H9 (cell line): ENCODE results near the gene VWC2. TPM values are rescaled to one million over a fixed set of nuclear protein-coding genes. Genes with fewer than 3 reads are reported as not detected.

ENCODE experiments used
- DNase-seq: peaks from one replicate; pipeline ENCODE4 v3.0.0-alpha.2; 2017
- H2AFZ ChIP-seq: one replicate; pipeline ENCODE4 v1.6.1; 2013; ENCODE audit warnings: mild to moderate bottlenecking, low read length, control low read depth, moderate library complexity
- H2AK5ac ChIP-seq: 2 replicates; pipeline ENCODE4 v1.6.1; 2013; ENCODE audit warnings: low read length, control low read depth, mixed read lengths; ENCODE audit not compliant: insufficient read length
- H2BK120ac ChIP-seq: one replicate; pipeline ENCODE4 v1.6.1; 2013; ENCODE audit warnings: low read depth, mild to moderate bottlenecking, low read length, control low read depth, inconsistent platforms; ENCODE audit not compliant: poor library complexity, severe bottlenecking
- H2BK12ac ChIP-seq: 2 replicates; pipeline ENCODE4 v1.6.1; 2013; ENCODE audit warnings: low read length, control low read depth, mixed read lengths, low read depth; ENCODE audit not compliant: insufficient read length
- H2BK15ac ChIP-seq: 2 replicates; pipeline ENCODE4 v1.6.1; 2013; ENCODE audit warnings: low read depth, low read length, control low read depth
- H2BK20ac ChIP-seq: one replicate; pipeline ENCODE4 v1.6.1; 2013; ENCODE audit warnings: low read depth, mild to moderate bottlenecking, low read length, control low read depth, inconsistent platforms; ENCODE audit not compliant: poor library complexity, severe bottlenecking
- H2BK5ac ChIP-seq: 2 replicates; pipeline ENCODE4 v1.6.1; 2013; ENCODE audit warnings: low read length, control low read depth, mixed read lengths; ENCODE audit not compliant: insufficient read length
- H3K14ac ChIP-seq: 2 replicates; pipeline ENCODE4 v1.6.1; 2013; ENCODE audit warnings: low read length, control low read depth; ENCODE audit not compliant: insufficient read depth
- H3K18ac ChIP-seq: 2 replicates; pipeline ENCODE4 v1.6.1; 2013; ENCODE audit warnings: low read depth, mild to moderate bottlenecking, mixed read lengths, low read length, control low read depth; ENCODE audit not compliant: insufficient read length
- H3K23ac ChIP-seq: 2 replicates; pipeline ENCODE4 v1.6.1; 2013; ENCODE audit warnings: low read length, control low read depth, mixed read lengths, low read depth; ENCODE audit not compliant: insufficient read length
- H3K23me2 ChIP-seq: 2 replicates; pipeline ENCODE4 v1.6.1; 2013; ENCODE audit warnings: low read depth, mild to moderate bottlenecking, mixed read lengths, low read length, control low read depth; ENCODE audit not compliant: insufficient read length, poor library complexity, severe bottlenecking
- H3K27ac ChIP-seq: 2 replicates; pipeline ENCODE4 v1.5.1; 2013; ENCODE audit warnings: low read length, control low read depth, mixed read lengths, low read depth; ENCODE audit not compliant: insufficient read length
- H3K27me3 ChIP-seq: 2 replicates; pipeline ENCODE4 v1.6.1; 2013; ENCODE audit warnings: low read length, control low read depth, inconsistent platforms; ENCODE audit not compliant: insufficient read depth
- H3K4ac ChIP-seq: 2 replicates; pipeline ENCODE4 v1.6.1; 2013; ENCODE audit warnings: low read depth, mild to moderate bottlenecking, control low read depth, inconsistent platforms, low read length, moderate library complexity
- H3K4me1 ChIP-seq: 2 replicates; pipeline ENCODE4 v1.6.1; 2013; ENCODE audit warnings: low read length, control low read depth, inconsistent platforms; ENCODE audit not compliant: insufficient read depth
- H3K4me2 ChIP-seq: 2 replicates; pipeline ENCODE4 v1.6.1; 2013; ENCODE audit warnings: low read length, control low read depth, mixed read lengths; ENCODE audit not compliant: insufficient read length, insufficient read depth
- H3K56ac ChIP-seq: 2 replicates; pipeline ENCODE4 v1.6.1; 2013; ENCODE audit warnings: low read depth, mild to moderate bottlenecking, mixed read lengths, low read length, control low read depth; ENCODE audit not compliant: insufficient read length
- H3K79me1 ChIP-seq: 2 replicates; pipeline ENCODE4 v1.6.1; 2013; ENCODE audit warnings: low read depth, mild to moderate bottlenecking, moderate library complexity, low read length, control low read depth, inconsistent platforms; ENCODE audit not compliant: insufficient read depth, poor library complexity, severe bottlenecking
- H3K79me2 ChIP-seq: 2 replicates; pipeline ENCODE4 v1.6.1; 2013; ENCODE audit warnings: low read length, control low read depth, inconsistent platforms; ENCODE audit not compliant: insufficient read depth
- H3K9ac ChIP-seq: 2 replicates; pipeline ENCODE4 v1.6.1; 2013; ENCODE audit warnings: low read length, control low read depth, mixed read lengths; ENCODE audit not compliant: insufficient read length; ENCODE audit errors: extremely low read depth
- H3K9me3 ChIP-seq: one replicate; pipeline ENCODE4 v1.6.1; 2013; ENCODE audit warnings: low read depth, low read length, inconsistent platforms; ENCODE audit not compliant: control insufficient read depth
- H3T11ph ChIP-seq: one replicate; pipeline ENCODE4 v1.6.1; 2013; ENCODE audit warnings: mild to moderate bottlenecking, low read length, control low read depth, inconsistent platforms
- H4K20me1 ChIP-seq: one replicate; pipeline ENCODE4 v1.6.1; 2013; ENCODE audit not compliant: control insufficient read depth, insufficient read length, insufficient read depth
- H4K5ac ChIP-seq: 2 replicates; pipeline ENCODE4 v1.6.1; 2013; ENCODE audit warnings: low read depth, mild to moderate bottlenecking, mixed read lengths, low read length, control low read depth; ENCODE audit not compliant: insufficient read length
- H4K8ac ChIP-seq: replicated peaks from 2 replicates; pipeline ENCODE4 v1.6.1; 2013; ENCODE audit warnings: low read length, control low read depth, mixed read lengths, low read depth; ENCODE audit not compliant: insufficient read length
- H4K91ac ChIP-seq: 2 replicates; pipeline ENCODE4 v1.6.1; 2013; ENCODE audit warnings: low read depth, mild to moderate bottlenecking, moderate library complexity, mixed read lengths, low read length, control low read depth; ENCODE audit not compliant: insufficient read length
- H3K27ac Mint-ChIP-seq, 3 experiments: 2 replicates in 2 of 3; 3 replicates in 1 of 3; pipeline ENCODE4 v1.8.0; 2020 to 2021; ENCODE audit warnings: mixed read lengths in 3 of 3, mild to moderate bottlenecking in 1 of 3, moderate library complexity in 1 of 3
- H3K27me3 Mint-ChIP-seq: 2 replicates; pipeline ENCODE4 v1.8.0; 2021; ENCODE audit warnings: low read depth, mild to moderate bottlenecking, moderate library complexity, mixed read lengths
- H3K36me3 Mint-ChIP-seq, 3 experiments: 2 replicates in 2 of 3; 3 replicates in 1 of 3; pipeline ENCODE4 v1.8.0; 2020 to 2021; ENCODE audit warnings: low read depth in 3 of 3, mixed read lengths in 3 of 3; ENCODE audit not compliant: insufficient read depth in 1 of 3
- H3K4me1 Mint-ChIP-seq, 2 experiments: 2 replicates each; pipeline ENCODE4 v1.8.0; 2020; ENCODE audit warnings: mixed read lengths in 2 of 2
- H3K4me3 Mint-ChIP-seq, 2 experiments: 2 replicates in 1 of 2; 3 replicates in 1 of 2; pipeline ENCODE4 v1.8.0; 2020 to 2021; ENCODE audit warnings: mild to moderate bottlenecking in 2 of 2, mixed read lengths in 2 of 2, moderate library complexity in 1 of 2
- H3K9me3 Mint-ChIP-seq, 2 experiments: 2 replicates in 1 of 2; 3 replicates in 1 of 2; pipeline ENCODE4 v1.8.0; 2020; ENCODE audit warnings: mild to moderate bottlenecking in 2 of 2, mixed read lengths in 2 of 2, moderate library complexity in 1 of 2
- CTCF ChIP-seq: fragments of 200-600 bp; sonication (generic); conservative IDR thresholded peaks from 3 replicates; pipeline ENCODE4 v1.8.0; 2021; ENCODE audit warnings: antibody characterized with exemption, mild to moderate bottlenecking
- WGBS: extraction: QIAGEN DNeasy Blood & Tissue Kit; methylation state at CpG from one replicate; pipeline ENCODE4 v1.1.7; 2013; ENCODE audit warnings: missing lambda C conversion rate, low lambda C conversion rate, mixed read lengths; ENCODE audit not compliant: insufficient read length; ENCODE audit errors: extremely low coverage; 5-methylcytosine and 5-hydroxymethylcytosine counted together
- total RNA-seq: library from RNA; stranded (reverse); gene quantifications from 2 replicates; pipeline ENCODE4 v1.2.1, GENCODE V29; 2021

VWC2 gene
- total RNA-seq, 1 experiment from 2014 or later = 0.02 TPM

DNA sequence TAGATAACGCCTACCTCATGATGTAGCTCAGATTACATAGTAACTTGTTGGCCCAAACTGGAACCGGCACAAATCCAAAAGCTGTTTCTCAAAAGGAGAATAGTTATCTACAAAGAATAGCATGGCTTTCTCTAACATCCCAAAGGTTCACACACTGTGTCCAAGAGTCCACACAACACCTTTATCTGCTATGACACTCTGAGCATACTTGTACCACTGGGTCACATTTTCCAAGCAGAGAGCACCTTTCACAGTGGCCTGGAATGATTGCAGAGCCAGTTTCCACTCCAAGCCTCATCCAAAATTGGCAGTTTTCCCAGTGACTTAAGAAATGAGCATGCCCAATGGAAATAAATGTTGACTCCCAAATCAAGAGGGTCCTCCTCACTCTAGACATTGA is 155.3 kb downstream of the VWC2 start:
- H3K27ac ChIP-seq = no peak overlapping the region
- no peaks in the 10 kb centered on the region for H3K4me1 Mint-ChIP-seq
- no peak overlapping the region for H3K4me2 ChIP-seq
- H3K27me3 ChIP-seq = no peaks in the 10 kb centered on the region
- no peak overlapping the region for H2BK20ac ChIP-seq
- H3K4ac ChIP-seq = no peak overlapping the region
- H4K20me1 ChIP-seq = no peaks in the 10 kb centered on the region
- H2BK5ac ChIP-seq = no peak overlapping the region
- WGBS = no CpG with 5 or more reads among the region's 2 CpGs
- H3K18ac ChIP-seq = no peak overlapping the region
- no peak overlapping the region for H3K4me3 Mint-ChIP-seq
- no peaks in the 10 kb centered on the region for H3K79me1 ChIP-seq
- TF ChIP-seq CTCF = no peak
- no peaks in the 10 kb centered on the region for H3K27me3 Mint-ChIP-seq
- H3K9ac ChIP-seq = no peak overlapping the region
- H4K5ac ChIP-seq = no peak overlapping the region
- no peak overlapping the region for H2BK15ac ChIP-seq
- no peak overlapping the region for H2BK120ac ChIP-seq
- H2AFZ ChIP-seq = no peak overlapping the region
- peaks cover 15% of the 10 kb centered on the region for H3K9me3 ChIP-seq
- no peak overlapping the region for H2BK12ac ChIP-seq
- H3K14ac ChIP-seq = no peak overlapping the region
- no peak overlapping the region for H3K23ac ChIP-seq
- no peak overlapping the region for H2AK5ac ChIP-seq
- H3K36me3 Mint-ChIP-seq = peaks cover 12 to 23% (median 22%) of the 10 kb centered on the region in 3 experiments
- no peak overlapping the region for H3K56ac ChIP-seq
- H3K4me1 ChIP-seq = no peaks in the 10 kb centered on the region
- no peaks in the 10 kb centered on the region for H3K23me2 ChIP-seq
- H3T11ph ChIP-seq = no peak overlapping the region
- no peak for DNase-seq
- no peak overlapping the region for H4K91ac ChIP-seq
- H3K9me3 Mint-ChIP-seq = peaks cover 25 to 31% of the 10 kb centered on the region in 2 experiments
- H3K27ac Mint-ChIP-seq = no peak overlapping the region
- H4K8ac ChIP-seq = no peak overlapping the region
- H3K79me2 ChIP-seq = no peaks in the 10 kb centered on the region
